HepG2 (cell line): ENCODE data around the gene CD14. TPM values are rescaled to one million over a fixed set of nuclear protein-coding genes. Genes with fewer than 3 reads are reported as not detected.

ENCODE experiments used
- GLI4 ChIP-seq: sonication (generic); formaldehyde crosslinking; IDR thresholded peaks from 2 replicates; pipeline ENCODE4 v1.5.1; 2020; ENCODE audit warnings: missing genetic modification reagents, mild to moderate bottlenecking, moderate library complexity, borderline replicate concordance
- HMG20B ChIP-seq: conservative IDR thresholded peaks from 2 replicates; pipeline ENCODE4 v1.6.1; 2016; ENCODE audit warnings: missing genetic modification reagents, missing compliant biosample characterization
- HNRNPL ChIP-seq: fragments of 200-400 bp; formaldehyde crosslinking; IDR thresholded peaks from 2 replicates; pipeline ENCODE4 v1.6.1; 2017; ENCODE audit warnings: mild to moderate bottlenecking, low read depth, low read length
- HNRNPLL ChIP-seq: fragments of 200-400 bp; formaldehyde crosslinking; IDR thresholded peaks from 2 replicates; pipeline ENCODE4 v1.6.1; 2017; ENCODE audit warnings: mild to moderate bottlenecking, low read depth, low read length; ENCODE audit not compliant: poor library complexity, severe bottlenecking
- ISL2 ChIP-seq: sonication (generic); formaldehyde crosslinking; IDR thresholded peaks from 2 replicates; pipeline ENCODE4 v1.5.0; 2020; ENCODE audit warnings: missing genetic modification reagents
- MBD4 ChIP-seq: IDR thresholded peaks from 2 replicates; pipeline ENCODE4 v1.6.1; 2012; ENCODE audit warnings: low read length, inconsistent platforms, borderline replicate concordance
- MTF1 ChIP-seq: sonication (generic); formaldehyde crosslinking; IDR thresholded peaks from 2 replicates; pipeline ENCODE4 v1.5.0; 2020; ENCODE audit warnings: missing genetic modification reagents
- PAF1 ChIP-seq: IDR thresholded peaks from 2 replicates; pipeline ENCODE4 v1.6.1; 2016; ENCODE audit warnings: missing genetic modification reagents, missing compliant biosample characterization
- RFX5 ChIP-seq: IDR thresholded peaks from 2 replicates; pipeline ENCODE4 v1.6.1; 2011; ENCODE audit warnings: low read depth, low read length, improper control_type of control experiment
- SALL1 ChIP-seq: sonication (generic); formaldehyde crosslinking; IDR thresholded peaks from 2 replicates; pipeline ENCODE4 v1.8.0; 2022; ENCODE audit warnings: mild to moderate bottlenecking, missing genetic modification reagents
- SIN3A ChIP-seq: IDR thresholded peaks from 2 replicates; pipeline ENCODE4 v1.6.1; 2011; ENCODE audit warnings: low read depth, mild to moderate bottlenecking, control low read depth, low read length, borderline replicate concordance
- ZBED4 ChIP-seq: sonication (generic); formaldehyde crosslinking; IDR thresholded peaks from 2 replicates; pipeline ENCODE4 v1.4.0; 2020; ENCODE audit warnings: missing genetic modification reagents, borderline replicate concordance
- ZBTB20 ChIP-seq: sonication (generic); formaldehyde crosslinking; IDR thresholded peaks from 2 replicates; pipeline ENCODE4 v1.8.1; 2023; ENCODE audit warnings: missing genetic modification reagents, low read depth, mild to moderate bottlenecking, borderline replicate concordance
- ZNF232 ChIP-seq: sonication (generic); formaldehyde crosslinking; IDR thresholded peaks from 2 replicates; pipeline ENCODE4 v1.4.0; 2020; ENCODE audit warnings: missing genetic modification reagents, borderline replicate concordance
- ZNF317 ChIP-seq: sonication (generic); formaldehyde crosslinking; IDR thresholded peaks from 2 replicates; pipeline ENCODE4 v1.5.0; 2020; ENCODE audit warnings: mild to moderate bottlenecking, missing genetic modification reagents
- ZNF552 ChIP-seq: sonication (generic); formaldehyde crosslinking; IDR thresholded peaks from 2 replicates; pipeline ENCODE4 v1.9.0; 2022; ENCODE audit warnings: missing genetic modification reagents, mild to moderate bottlenecking, borderline replicate concordance
- ZNF572 ChIP-seq: sonication (generic); formaldehyde crosslinking; IDR thresholded peaks from 2 replicates; pipeline ENCODE4 v1.5.1; 2020; ENCODE audit warnings: mild to moderate bottlenecking, missing genetic modification reagents
- ZNF775 ChIP-seq: sonication (generic); formaldehyde crosslinking; IDR thresholded peaks from 2 replicates; pipeline ENCODE4 v1.4.0; 2020; ENCODE audit warnings: missing genetic modification reagents, mild to moderate bottlenecking, moderate library complexity, borderline replicate concordance
- ZNF879 ChIP-seq: sonication (generic); formaldehyde crosslinking; IDR thresholded peaks from 2 replicates; pipeline ENCODE4 v1.8.1; 2023; ENCODE audit warnings: missing genetic modification reagents
- polyA plus RNA-seq, 8 experiments: library from polyadenylated mRNA; depleted of rRNA in 3 of 8; stranded (reverse) in 7 of 8; unstranded in 1 of 8; fragments of >200 nt; fragmentation: Illumina TruSeq in 4 of 8; extraction: Trizol in 4 of 8; gene quantifications; 2 replicates each; pipeline versions ENCODE4 v1.2.1 to v1.2.3, GENCODE V29; 2011 to 2016; ENCODE audit warnings: low read depth in 4 of 8, missing spikeins in 1 of 8, mixed read lengths in 1 of 8; ENCODE audit not compliant: insufficient read depth in 1 of 8
- total RNA-seq, 5 experiments: library from RNA; depleted of rRNA; stranded (reverse); fragments of >200 nt; fragmentation: Illumina TruSeq; extraction: Trizol; gene quantifications; 2 replicates each; pipeline ENCODE4 v1.2.3, GENCODE V29; 2016; ENCODE audit warnings: low read depth in 1 of 5
- TF ChIP-seq, protein P1 (sequence below): sonication (generic); formaldehyde crosslinking; IDR thresholded peaks from 2 replicates; pipeline ENCODE4 v1.9.0; 2021; ENCODE audit warnings: missing genetic modification reagents, borderline replicate concordance
- TF ChIP-seq, protein P2 (sequence below): IDR thresholded peaks from 2 replicates; pipeline ENCODE4 v1.4.0; 2020; ENCODE audit warnings: mild to moderate bottlenecking, missing genetic modification reagents

The CD14 gene
- total and polyA plus RNA-seq, 2 of the 13 experiments (the other 11 are each of a cell fraction or from before 2014, with no cell fraction given) = 1.7 to 4.7 TPM

GRCh38 chr5:140664359-140665119 is 31.6 kb upstream of the CD14 start, which contains the start of gene WDR55 (continued):
- TF ChIP-seq, protein P1, sequence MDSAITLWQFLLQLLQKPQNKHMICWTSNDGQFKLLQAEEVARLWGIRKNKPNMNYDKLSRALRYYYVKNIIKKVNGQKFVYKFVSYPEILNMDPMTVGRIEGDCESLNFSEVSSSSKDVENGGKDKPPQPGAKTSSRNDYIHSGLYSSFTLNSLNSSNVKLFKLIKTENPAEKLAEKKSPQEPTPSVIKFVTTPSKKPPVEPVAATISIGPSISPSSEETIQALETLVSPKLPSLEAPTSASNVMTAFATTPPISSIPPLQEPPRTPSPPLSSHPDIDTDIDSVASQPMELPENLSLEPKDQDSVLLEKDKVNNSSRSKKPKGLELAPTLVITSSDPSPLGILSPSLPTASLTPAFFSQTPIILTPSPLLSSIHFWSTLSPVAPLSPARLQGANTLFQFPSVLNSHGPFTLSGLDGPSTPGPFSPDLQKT (CRISPR knock-in tag) = 0 out of 2 replicates have a peak, but pooled peaks have one; percentile 33
- TF ChIP-seq RFX5 (no peak), ZNF232 (0 out of 2 replicates have a peak, but pooled peaks have one; percentile 24), ZNF552 (CRISPR knock-in tag) (peak; percentile 67; the same call in 1 of the 2 replicates), ZNF775 (CRISPR knock-in tag) (no peak), ZNF572 (CRISPR knock-in tag) (0 out of 2 replicates have a peak, but pooled peaks have one; percentile 58), ZBTB20 (CRISPR knock-in tag) (0 out of 2 replicates have a peak, but pooled peaks have one; percentile 21), ISL2 (peak; percentile 25; the same call in 1 of the 2 replicates), HMG20B (CRISPR knock-in tag) (no peak), MTF1 (no peak), HNRNPLL (peak; percentile 86), ZNF317 (CRISPR knock-in tag) (peak; percentile 62), ZNF879 (CRISPR knock-in tag) (peak; percentile 28; the same call in 1 of the 2 replicates), SIN3A (peak; percentile 75; the same call in 1 of the 2 replicates), ZBED4 (CRISPR knock-in tag) (peak; percentile 84), SALL1 (CRISPR knock-in tag) (peak; percentile 86), HNRNPL (peak; percentile 73; the same call in 1 of the 2 replicates), PAF1 (CRISPR knock-in tag) (no peak), GLI4 (CRISPR knock-in tag) (no peak), MBD4 (no peak)
- TF ChIP-seq, protein P2, sequence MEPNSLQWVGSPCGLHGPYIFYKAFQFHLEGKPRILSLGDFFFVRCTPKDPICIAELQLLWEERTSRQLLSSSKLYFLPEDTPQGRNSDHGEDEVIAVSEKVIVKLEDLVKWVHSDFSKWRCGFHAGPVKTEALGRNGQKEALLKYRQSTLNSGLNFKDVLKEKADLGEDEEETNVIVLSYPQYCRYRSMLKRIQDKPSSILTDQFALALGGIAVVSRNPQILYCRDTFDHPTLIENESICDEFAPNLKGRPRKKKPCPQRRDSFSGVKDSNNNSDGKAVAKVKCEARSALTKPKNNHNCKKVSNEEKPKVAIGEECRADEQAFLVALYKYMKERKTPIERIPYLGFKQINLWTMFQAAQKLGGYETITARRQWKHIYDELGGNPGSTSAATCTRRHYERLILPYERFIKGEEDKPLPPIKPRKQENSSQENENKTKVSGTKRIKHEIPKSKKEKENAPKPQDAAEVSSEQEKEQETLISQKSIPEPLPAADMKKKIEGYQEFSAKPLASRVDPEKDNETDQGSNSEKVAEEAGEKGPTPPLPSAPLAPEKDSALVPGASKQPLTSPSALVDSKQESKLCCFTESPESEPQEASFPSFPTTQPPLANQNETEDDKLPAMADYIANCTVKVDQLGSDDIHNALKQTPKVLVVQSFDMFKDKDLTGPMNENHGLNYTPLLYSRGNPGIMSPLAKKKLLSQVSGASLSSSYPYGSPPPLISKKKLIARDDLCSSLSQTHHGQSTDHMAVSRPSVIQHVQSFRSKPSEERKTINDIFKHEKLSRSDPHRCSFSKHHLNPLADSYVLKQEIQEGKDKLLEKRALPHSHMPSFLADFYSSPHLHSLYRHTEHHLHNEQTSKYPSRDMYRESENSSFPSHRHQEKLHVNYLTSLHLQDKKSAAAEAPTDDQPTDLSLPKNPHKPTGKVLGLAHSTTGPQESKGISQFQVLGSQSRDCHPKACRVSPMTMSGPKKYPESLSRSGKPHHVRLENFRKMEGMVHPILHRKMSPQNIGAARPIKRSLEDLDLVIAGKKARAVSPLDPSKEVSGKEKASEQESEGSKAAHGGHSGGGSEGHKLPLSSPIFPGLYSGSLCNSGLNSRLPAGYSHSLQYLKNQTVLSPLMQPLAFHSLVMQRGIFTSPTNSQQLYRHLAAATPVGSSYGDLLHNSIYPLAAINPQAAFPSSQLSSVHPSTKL = no peak; the same call in 1 of the 2 replicates
